ENCODE results near the gene JAZF1.
A peak's percentile ranks its signal among the peaks of the same experiment; 100 is the strongest.

JAZF1 gene

GRCh38 chr7:28180031-28180363, 598 bp downstream of the JAZF1 start:
- no peaks in the 10 kb centered on the region for H3K4me1 ChIP-seq
- no peaks in the 10 kb centered on the region for H3K79me2 ChIP-seq
- TF ChIP-seq CTCF (IDR thresholded peaks at IDR 0.05), result no peak
- H3K4me3 ChIP-seq (ENCODE audit: low read depth, low read length), result peak overlapping the region; percentile 63
- H3K9ac ChIP-seq, result no peak overlapping the region
- H3K9me3 ChIP-seq (ENCODE audit: control insufficient read depth, low read length), result no peaks in the 10 kb centered on the region
- H3K36me3 ChIP-seq (ENCODE audit: control insufficient read depth, insufficient read depth, low read length), result no peaks in the 10 kb centered on the region
- H2AFZ ChIP-seq, result peak overlapping the region; percentile 87
- H3K27me3 ChIP-seq (ENCODE audit: control insufficient read depth, insufficient read depth, low read length), result no peaks in the 10 kb centered on the region
- no peak overlapping the region for H3K4me2 ChIP-seq (ENCODE audit: low read length)
- H3K27ac ChIP-seq, result no peak overlapping the region

GRCh38 chr7:28179120-28180030, 1.2 kb downstream of the JAZF1 start:
- H3K4me3 ChIP-seq (ENCODE audit: low read depth, low read length), result peak overlapping the region; percentile 54
- peak overlapping the region; percentile 60 for H3K4me2 ChIP-seq (ENCODE audit: low read length)
- H2AFZ ChIP-seq, result peak overlapping the region; percentile 78
- no peaks in the 10 kb centered on the region for H3K4me1 ChIP-seq
- no peaks in the 10 kb centered on the region for H3K36me3 ChIP-seq (ENCODE audit: control insufficient read depth, insufficient read depth, low read length)
- TF ChIP-seq CTCF (IDR thresholded peaks at IDR 0.05), result no peak
- H3K79me2 ChIP-seq, result no peaks in the 10 kb centered on the region
- H3K27ac ChIP-seq, result peak overlapping the region; percentile 34
- no peaks in the 10 kb centered on the region for H3K9me3 ChIP-seq (ENCODE audit: control insufficient read depth, low read length)
- H3K27me3 ChIP-seq (ENCODE audit: control insufficient read depth, insufficient read depth, low read length), result no peaks in the 10 kb centered on the region
- H3K9ac ChIP-seq, result no peak overlapping the region

GRCh38 chr7:28178599-28178998, 2.0 kb downstream of the JAZF1 start:
- Histone ChIP-seq H3K9ac (no peak overlapping the region), H3K4me1 (no peaks in the 10 kb centered on the region), H3K79me2 (no peaks in the 10 kb centered on the region), H3K9me3 (ENCODE audit: control insufficient read depth, low read length) (no peaks in the 10 kb centered on the region), H2AFZ (peak overlapping the region; percentile 78), H3K27me3 (ENCODE audit: control insufficient read depth, insufficient read depth, low read length) (no peaks in the 10 kb centered on the region), H3K4me3 (ENCODE audit: low read depth, low read length) (peak overlapping the region; percentile 54), H3K4me2 (ENCODE audit: low read length) (peak overlapping the region; percentile 60), H3K36me3 (ENCODE audit: control insufficient read depth, insufficient read depth, low read length) (no peaks in the 10 kb centered on the region), H3K27ac (no peak overlapping the region)
- TF ChIP-seq CTCF (IDR thresholded peaks at IDR 0.05), result no peak

- no peak for TF ChIP-seq CTCF (IDR thresholded peaks at IDR 0.05)
- no peak overlapping the region for H2AFZ ChIP-seq
- H3K9me3 ChIP-seq (ENCODE audit: control insufficient read depth, low read length), result no peaks in the 10 kb centered on the region
- no peaks in the 10 kb centered on the region for H3K27me3 ChIP-seq (ENCODE audit: control insufficient read depth, insufficient read depth, low read length)
- no peaks in the 10 kb centered on the region for H3K36me3 ChIP-seq (ENCODE audit: control insufficient read depth, insufficient read depth, low read length)
- no peak overlapping the region for H3K4me2 ChIP-seq (ENCODE audit: low read length)
- no peaks in the 10 kb centered on the region for H3K4me1 ChIP-seq
- H3K4me3 ChIP-seq (ENCODE audit: low read depth, low read length), result no peak overlapping the region
- H3K27ac ChIP-seq, result no peak overlapping the region
- H3K9ac ChIP-seq, result no peak overlapping the region
- no peaks in the 10 kb centered on the region for H3K79me2 ChIP-seq
These were observed 2.8 kb downstream of the JAZF1 start for GRCh38 chr7:28177836-28178235.

- H3K9ac ChIP-seq, result no peak overlapping the region
- no peak for TF ChIP-seq CTCF (IDR thresholded peaks at IDR 0.05)
- no peak overlapping the region for H3K27ac ChIP-seq
- no peaks in the 10 kb centered on the region for H3K79me2 ChIP-seq
- H3K4me1 ChIP-seq, result no peaks in the 10 kb centered on the region
- H2AFZ ChIP-seq, result no peak overlapping the region
- no peak overlapping the region for H3K4me3 ChIP-seq (ENCODE audit: low read depth, low read length)
- H3K27me3 ChIP-seq (ENCODE audit: control insufficient read depth, insufficient read depth, low read length), result no peaks in the 10 kb centered on the region
- H3K9me3 ChIP-seq (ENCODE audit: control insufficient read depth, low read length), result no peaks in the 10 kb centered on the region
- no peaks in the 10 kb centered on the region for H3K36me3 ChIP-seq (ENCODE audit: control insufficient read depth, insufficient read depth, low read length)
- H3K4me2 ChIP-seq (ENCODE audit: low read length), result no peak overlapping the region
These were observed 4.0 kb downstream of the JAZF1 start for GRCh38 chr7:28176645-28177044.

All from parathyroid adenoma (tissue), 2 donors.